ENCODE data around the gene MORC3.
"Not testable (repeated sequence)": the region's sequence is repeated elsewhere in the genome, so short reads cannot be mapped to it uniquely, and the experiment has no call there.

Gene MORC3

GRCh38 chr21:36386031-36386642 lies 66.1 kb downstream of the MORC3 start:
- no peak for DNase-seq

- DNase-seq, result no peak
Measured at GRCh38 chr21:36388096-36388495, 68.1 kb downstream of the MORC3 start.

- no peak for DNase-seq
Measured at GRCh38 chr21:36388835-36389234, 68.8 kb downstream of the MORC3 start.

GRCh38 chr21:36391649-36392048 lies 71.7 kb downstream of the MORC3 start:
- DNase-seq, result not testable (repeated sequence)

GRCh38 chr21:36395353-36396111 lies 75.5 kb downstream of the MORC3 start:
- no peak for DNase-seq

- DNase-seq, result no peak
Measured at GRCh38 chr21:36396325-36396724, 76.3 kb downstream of the MORC3 start.

- DNase-seq, result no peak
Measured at GRCh38 chr21:36396971-36397370, 77.0 kb downstream of the MORC3 start.

- DNase-seq, result no peak
Measured at GRCh38 chr21:36397606-36398005, 77.6 kb downstream of the MORC3 start.

GRCh38 chr21:36399736-36400135 lies 79.7 kb downstream of the MORC3 start:
- not testable (repeated sequence) for DNase-seq

GRCh38 chr21:36400719-36401118 lies 80.7 kb downstream of the MORC3 start:
- no peak for DNase-seq

GRCh38 chr21:36402339-36402738 lies 82.3 kb downstream of the MORC3 start:
- DNase-seq, result no peak

- DNase-seq, result no peak
Measured at GRCh38 chr21:36403713-36404112, 83.7 kb downstream of the MORC3 start.

GRCh38 chr21:36408568-36408967 lies 88.6 kb downstream of the MORC3 start:
- DNase-seq, result no peak

- DNase-seq, result no peak
Measured at GRCh38 chr21:36411301-36411700, 91.3 kb downstream of the MORC3 start.

GRCh38 chr21:36412916-36413315 lies 92.9 kb downstream of the MORC3 start:
- DNase-seq, result no peak

- DNase-seq, result no peak
Measured at GRCh38 chr21:36415375-36415774, 95.4 kb downstream of the MORC3 start.

- no peak for DNase-seq
Measured at GRCh38 chr21:36419241-36419640, 99.2 kb downstream of the MORC3 start.

- peak; percentile 57 for DNase-seq
Measured at GRCh38 chr21:36419996-36420395, 100.0 kb downstream of the MORC3 start.

- DNase-seq, result no peak
Measured at GRCh38 chr21:36420571-36421339, 100.8 kb downstream of the MORC3 start.

GRCh38 chr21:36422279-36423098 lies 102.5 kb downstream of the MORC3 start:
- DNase-seq, result no peak

GRCh38 chr21:36423771-36424433 lies 103.9 kb downstream of the MORC3 start:
- DNase-seq, result no peak

- DNase-seq, result no peak
Measured at GRCh38 chr21:36424592-36424991, 104.6 kb downstream of the MORC3 start.

All from kidney glomerular epithelial cell (primary cell).